ENCODE data around the gene NLN.

DNA sequence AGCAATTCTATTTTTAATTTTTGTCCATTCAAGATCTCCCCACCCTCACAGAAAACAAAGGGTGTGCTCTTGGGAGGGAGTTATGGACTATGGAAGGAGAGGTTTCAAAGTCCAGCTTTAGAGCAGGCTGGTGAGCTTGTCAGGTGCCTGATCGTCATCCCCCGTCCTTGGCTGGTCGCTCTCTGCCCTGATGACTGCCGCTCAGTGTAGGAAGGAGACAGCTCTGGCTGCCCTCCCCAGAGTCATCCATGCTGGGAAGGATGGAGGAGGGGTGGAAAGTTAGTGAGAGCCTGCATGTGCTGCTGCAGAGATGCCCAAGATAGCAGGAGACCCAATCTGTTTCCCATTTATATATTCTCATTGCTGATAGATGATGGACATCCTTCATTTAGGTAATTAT is 96.6 kb downstream of the NLN start:
- TF ChIP-seq RARB (CRISPR knock-in tag; IDR thresholded peaks at IDR 0.05), result no peak
- TF ChIP-seq ZNF565 (CRISPR knock-in tag; conservative IDR thresholded peaks at IDR 0.05; ENCODE audit: low read depth), result no peak
- TF ChIP-seq, protein P1, sequence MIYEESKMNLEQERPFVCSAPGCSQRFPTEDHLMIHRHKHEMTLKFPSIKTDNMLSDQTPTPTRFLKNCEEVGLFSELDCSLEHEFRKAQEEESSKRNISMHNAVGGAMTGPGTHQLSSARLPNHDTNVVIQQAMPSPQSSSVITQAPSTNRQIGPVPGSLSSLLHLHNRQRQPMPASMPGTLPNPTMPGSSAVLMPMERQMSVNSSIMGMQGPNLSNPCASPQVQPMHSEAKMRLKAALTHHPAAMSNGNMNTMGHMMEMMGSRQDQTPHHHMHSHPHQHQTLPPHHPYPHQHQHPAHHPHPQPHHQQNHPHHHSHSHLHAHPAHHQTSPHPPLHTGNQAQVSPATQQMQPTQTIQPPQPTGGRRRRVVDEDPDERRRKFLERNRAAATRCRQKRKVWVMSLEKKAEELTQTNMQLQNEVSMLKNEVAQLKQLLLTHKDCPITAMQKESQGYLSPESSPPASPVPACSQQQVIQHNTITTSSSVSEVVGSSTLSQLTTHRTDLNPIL (CRISPR knock-in tag; IDR thresholded peaks at IDR 0.05; ENCODE audit: low read depth), result no peak
- TF ChIP-seq, protein P2, sequence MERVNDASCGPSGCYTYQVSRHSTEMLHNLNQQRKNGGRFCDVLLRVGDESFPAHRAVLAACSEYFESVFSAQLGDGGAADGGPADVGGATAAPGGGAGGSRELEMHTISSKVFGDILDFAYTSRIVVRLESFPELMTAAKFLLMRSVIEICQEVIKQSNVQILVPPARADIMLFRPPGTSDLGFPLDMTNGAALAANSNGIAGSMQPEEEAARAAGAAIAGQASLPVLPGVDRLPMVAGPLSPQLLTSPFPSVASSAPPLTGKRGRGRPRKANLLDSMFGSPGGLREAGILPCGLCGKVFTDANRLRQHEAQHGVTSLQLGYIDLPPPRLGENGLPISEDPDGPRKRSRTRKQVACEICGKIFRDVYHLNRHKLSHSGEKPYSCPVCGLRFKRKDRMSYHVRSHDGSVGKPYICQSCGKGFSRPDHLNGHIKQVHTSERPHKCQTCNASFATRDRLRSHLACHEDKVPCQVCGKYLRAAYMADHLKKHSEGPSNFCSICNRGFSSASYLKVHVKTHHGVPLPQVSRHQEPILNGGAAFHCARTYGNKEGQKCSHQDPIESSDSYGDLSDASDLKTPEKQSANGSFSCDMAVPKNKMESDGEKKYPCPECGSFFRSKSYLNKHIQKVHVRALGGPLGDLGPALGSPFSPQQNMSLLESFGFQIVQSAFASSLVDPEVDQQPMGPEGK (CRISPR knock-in tag; IDR thresholded peaks at IDR 0.05; ENCODE audit: borderline replicate concordance), result no peak
- TF ChIP-seq CSDC2 (CRISPR knock-in tag; IDR thresholded peaks at IDR 0.05), result no peak
- TF ChIP-seq ARNTL (CRISPR knock-in tag; IDR thresholded peaks at IDR 0.05; ENCODE audit: borderline replicate concordance, low read depth), result no peak
- no peak for TF ChIP-seq TCF4 (CRISPR knock-in tag; IDR thresholded peaks at IDR 0.05; ENCODE audit: borderline replicate concordance)
